ENCODE measurements around the gene PDXK. TPM values are rescaled to one million over a fixed set of nuclear protein-coding genes. Genes with fewer than 3 reads are reported as not detected.

Gene PDXK
- total and polyA plus RNA-seq, 2 of the 13 experiments (the other 11 are each of a cell fraction or from before 2014, with no cell fraction given), result 114 to 184 TPM

DNA sequence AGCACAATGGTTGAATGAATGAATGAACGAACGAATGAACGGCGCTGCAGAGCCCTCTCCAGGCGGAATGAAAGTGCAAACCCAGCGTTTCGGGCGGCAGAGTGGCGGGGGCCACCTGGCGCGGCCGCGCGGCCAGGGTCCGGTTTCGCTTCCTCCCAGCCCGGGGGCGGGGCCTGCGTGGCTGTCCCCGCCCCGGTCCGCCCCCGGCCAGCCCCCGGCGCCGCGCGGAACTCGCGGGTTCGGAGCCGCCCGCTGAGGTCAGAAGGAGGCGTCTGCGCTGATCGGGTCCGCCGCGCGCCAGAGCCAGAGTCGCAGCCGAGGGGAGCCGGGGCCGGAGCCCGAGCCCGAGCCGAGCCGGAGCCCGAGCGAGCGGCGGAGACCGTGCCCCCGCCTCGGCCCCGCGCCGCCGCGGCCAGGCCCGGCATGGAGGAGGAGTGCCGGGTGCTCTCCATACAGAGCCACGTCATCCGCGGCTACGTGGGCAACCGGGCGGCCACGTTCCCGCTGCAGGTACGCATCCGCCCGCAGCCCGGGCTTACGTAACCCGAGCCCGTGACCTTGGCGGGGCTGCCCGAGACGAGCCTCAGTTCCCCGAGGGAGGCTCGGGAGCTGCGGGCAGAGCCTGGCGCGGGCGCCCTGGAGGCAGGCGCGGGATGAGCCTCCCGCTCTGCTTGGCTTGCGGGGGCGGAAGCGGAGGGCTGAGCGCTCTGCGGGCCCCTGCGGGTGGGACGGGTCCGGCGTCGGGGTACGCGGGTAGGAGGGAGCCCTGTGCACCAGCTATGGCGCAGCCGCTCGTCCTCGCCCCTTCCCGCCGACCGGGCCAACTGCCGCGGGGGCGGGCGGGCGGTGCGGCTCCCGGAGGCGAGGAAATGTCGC lies at the start of gene PDXK (continued):
- TF ChIP-seq, protein P1, sequence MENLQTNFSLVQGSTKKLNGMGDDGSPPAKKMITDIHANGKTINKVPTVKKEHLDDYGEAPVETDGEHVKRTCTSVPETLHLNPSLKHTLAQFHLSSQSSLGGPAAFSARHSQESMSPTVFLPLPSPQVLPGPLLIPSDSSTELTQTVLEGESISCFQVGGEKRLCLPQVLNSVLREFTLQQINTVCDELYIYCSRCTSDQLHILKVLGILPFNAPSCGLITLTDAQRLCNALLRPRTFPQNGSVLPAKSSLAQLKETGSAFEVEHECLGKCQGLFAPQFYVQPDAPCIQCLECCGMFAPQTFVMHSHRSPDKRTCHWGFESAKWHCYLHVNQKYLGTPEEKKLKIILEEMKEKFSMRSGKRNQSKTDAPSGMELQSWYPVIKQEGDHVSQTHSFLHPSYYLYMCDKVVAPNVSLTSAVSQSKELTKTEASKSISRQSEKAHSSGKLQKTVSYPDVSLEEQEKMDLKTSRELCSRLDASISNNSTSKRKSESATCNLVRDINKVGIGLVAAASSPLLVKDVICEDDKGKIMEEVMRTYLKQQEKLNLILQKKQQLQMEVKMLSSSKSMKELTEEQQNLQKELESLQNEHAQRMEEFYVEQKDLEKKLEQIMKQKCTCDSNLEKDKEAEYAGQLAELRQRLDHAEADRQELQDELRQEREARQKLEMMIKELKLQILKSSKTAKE (CRISPR knock-in tag; IDR thresholded peaks at IDR 0.05; ENCODE audit: borderline replicate concordance), result peak; percentile 13; the same call in 1 of the 2 replicates
- TF ChIP-seq FOXC1 (CRISPR knock-in tag; IDR thresholded peaks at IDR 0.05; ENCODE audit: borderline replicate concordance) (no peak), RNF2 (conservative IDR thresholded peaks at IDR 0.05; ENCODE audit: low read depth) (0 out of 2 replicates have a peak, but pooled peaks have one; percentile 35), NRL (CRISPR knock-in tag; IDR thresholded peaks at IDR 0.05; ENCODE audit: borderline replicate concordance) (no peak), NR2F2 (IDR thresholded peaks at IDR 0.05; ENCODE audit: borderline replicate concordance, low read depth) (no peak; the same call in 1 of the 2 replicates), SNAI1 (CRISPR knock-in tag; IDR thresholded peaks at IDR 0.05; ENCODE audit: borderline replicate concordance) (0 out of 2 replicates have a peak, but pooled peaks have one; percentile 2), RORA (CRISPR knock-in tag; IDR thresholded peaks at IDR 0.05) (0 out of 2 replicates have a peak, but pooled peaks have one; percentile 33), ZKSCAN8 (CRISPR knock-in tag; IDR thresholded peaks at IDR 0.05; ENCODE audit: borderline replicate concordance) (no peak), RELA (CRISPR knock-in tag; IDR thresholded peaks at IDR 0.05) (no peak)
- TF ChIP-seq, protein P2, sequence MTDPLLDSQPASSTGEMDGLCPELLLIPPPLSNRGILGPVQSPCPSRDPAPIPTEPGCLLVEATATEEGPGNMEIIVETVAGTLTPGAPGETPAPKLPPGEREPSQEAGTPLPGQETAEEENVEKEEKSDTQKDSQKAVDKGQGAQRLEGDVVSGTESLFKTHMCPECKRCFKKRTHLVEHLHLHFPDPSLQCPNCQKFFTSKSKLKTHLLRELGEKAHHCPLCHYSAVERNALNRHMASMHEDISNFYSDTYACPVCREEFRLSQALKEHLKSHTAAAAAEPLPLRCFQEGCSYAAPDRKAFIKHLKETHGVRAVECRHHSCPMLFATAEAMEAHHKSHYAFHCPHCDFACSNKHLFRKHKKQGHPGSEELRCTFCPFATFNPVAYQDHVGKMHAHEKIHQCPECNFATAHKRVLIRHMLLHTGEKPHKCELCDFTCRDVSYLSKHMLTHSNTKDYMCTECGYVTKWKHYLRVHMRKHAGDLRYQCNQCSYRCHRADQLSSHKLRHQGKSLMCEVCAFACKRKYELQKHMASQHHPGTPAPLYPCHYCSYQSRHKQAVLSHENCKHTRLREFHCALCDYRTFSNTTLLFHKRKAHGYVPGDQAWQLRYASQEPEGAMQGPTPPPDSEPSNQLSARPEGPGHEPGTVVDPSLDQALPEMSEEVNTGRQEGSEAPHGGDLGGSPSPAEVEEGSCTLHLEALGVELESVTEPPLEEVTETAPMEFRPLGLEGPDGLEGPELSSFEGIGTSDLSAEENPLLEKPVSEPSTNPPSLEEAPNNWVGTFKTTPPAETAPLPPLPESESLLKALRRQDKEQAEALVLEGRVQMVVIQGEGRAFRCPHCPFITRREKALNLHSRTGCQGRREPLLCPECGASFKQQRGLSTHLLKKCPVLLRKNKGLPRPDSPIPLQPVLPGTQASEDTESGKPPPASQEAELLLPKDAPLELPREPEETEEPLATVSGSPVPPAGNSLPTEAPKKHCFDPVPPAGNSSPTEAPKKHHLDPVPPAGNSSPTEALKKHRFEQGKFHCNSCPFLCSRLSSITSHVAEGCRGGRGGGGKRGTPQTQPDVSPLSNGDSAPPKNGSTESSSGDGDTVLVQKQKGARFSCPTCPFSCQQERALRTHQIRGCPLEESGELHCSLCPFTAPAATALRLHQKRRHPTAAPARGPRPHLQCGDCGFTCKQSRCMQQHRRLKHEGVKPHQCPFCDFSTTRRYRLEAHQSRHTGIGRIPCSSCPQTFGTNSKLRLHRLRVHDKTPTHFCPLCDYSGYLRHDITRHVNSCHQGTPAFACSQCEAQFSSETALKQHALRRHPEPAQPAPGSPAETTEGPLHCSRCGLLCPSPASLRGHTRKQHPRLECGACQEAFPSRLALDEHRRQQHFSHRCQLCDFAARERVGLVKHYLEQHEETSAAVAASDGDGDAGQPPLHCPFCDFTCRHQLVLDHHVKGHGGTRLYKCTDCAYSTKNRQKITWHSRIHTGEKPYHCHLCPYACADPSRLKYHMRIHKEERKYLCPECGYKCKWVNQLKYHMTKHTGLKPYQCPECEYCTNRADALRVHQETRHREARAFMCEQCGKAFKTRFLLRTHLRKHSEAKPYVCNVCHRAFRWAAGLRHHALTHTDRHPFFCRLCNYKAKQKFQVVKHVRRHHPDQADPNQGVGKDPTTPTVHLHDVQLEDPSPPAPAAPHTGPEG (CRISPR knock-in tag; IDR thresholded peaks at IDR 0.05), result peak; percentile 15; the same call in 1 of the 2 replicates
- TF ChIP-seq, protein P3, sequence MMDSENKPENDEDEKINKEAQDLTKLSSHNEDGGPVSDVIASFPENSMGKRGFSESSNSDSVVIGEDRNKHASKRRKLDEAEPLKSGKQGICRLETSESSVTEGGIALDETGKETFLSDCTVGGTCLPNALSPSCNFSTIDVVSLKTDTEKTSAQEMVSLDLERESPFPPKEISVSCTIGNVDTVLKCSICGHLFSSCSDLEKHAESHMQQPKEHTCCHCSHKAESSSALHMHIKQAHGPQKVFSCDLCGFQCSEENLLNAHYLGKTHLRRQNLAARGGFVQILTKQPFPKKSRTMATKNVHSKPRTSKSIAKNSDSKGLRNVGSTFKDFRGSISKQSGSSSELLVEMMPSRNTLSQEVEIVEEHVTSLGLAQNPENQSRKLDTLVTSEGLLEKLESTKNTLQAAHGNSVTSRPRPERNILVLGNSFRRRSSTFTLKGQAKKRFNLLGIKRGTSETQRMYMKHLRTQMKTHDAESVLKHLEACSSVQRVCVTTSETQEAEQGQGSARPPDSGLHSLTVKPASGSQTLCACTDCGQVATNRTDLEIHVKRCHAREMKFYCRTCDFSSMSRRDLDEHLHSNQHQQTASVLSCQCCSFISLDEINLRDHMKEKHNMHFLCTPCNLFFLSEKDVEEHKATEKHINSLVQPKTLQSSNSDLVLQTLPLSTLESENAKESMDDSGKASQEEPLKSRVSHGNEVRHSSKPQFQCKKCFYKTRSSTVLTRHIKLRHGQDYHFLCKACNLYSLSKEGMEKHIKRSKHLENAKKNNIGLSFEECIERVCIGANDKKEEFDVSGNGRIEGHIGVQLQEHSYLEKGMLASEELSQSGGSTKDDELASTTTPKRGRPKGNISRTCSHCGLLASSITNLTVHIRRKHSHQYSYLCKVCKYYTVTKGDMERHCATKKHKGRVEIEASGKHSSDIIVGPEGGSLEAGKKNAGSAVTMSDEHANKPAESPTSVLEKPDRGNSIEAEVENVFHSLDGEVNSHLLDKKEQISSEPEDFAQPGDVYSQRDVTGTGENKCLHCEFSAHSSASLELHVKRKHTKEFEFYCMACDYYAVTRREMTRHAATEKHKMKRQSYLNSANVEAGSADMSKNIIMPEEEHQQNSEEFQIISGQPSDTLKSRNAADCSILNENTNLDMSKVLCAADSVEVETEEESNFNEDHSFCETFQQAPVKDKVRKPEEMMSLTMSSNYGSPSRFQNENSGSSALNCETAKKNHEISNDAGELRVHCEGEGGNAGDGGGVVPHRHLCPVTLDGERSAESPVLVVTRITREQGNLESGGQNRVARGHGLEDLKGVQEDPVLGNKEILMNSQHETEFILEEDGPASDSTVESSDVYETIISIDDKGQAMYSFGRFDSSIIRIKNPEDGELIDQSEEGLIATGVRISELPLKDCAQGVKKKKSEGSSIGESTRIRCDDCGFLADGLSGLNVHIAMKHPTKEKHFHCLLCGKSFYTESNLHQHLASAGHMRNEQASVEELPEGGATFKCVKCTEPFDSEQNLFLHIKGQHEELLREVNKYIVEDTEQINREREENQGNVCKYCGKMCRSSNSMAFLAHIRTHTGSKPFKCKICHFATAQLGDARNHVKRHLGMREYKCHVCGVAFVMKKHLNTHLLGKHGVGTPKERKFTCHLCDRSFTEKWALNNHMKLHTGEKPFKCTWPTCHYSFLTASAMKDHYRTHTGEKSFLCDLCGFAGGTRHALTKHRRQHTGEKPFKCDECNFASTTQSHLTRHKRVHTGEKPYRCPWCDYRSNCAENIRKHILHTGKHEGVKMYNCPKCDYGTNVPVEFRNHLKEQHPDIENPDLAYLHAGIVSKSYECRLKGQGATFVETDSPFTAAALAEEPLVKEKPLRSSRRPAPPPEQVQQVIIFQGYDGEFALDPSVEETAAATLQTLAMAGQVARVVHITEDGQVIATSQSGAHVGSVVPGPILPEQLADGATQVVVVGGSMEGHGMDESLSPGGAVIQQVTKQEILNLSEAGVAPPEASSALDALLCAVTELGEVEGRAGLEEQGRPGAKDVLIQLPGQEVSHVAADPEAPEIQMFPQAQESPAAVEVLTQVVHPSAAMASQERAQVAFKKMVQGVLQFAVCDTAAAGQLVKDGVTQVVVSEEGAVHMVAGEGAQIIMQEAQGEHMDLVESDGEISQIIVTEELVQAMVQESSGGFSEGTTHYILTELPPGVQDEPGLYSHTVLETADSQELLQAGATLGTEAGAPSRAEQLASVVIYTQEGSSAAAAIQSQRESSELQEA (CRISPR knock-in tag; IDR thresholded peaks at IDR 0.05; ENCODE audit: not compliant biosample characterization), result no peak

Data from HepG2 (cell line).